ENCODE results near the gene DMBX1. TPM values are rescaled to one million over a fixed set of nuclear protein-coding genes. Genes with fewer than 3 reads are reported as not detected.
A peak's percentile ranks its signal among the peaks of the same experiment; 100 is the strongest.

DMBX1 gene
- total RNA-seq, 4 donors from 2014 or later, result not detected

DNA sequence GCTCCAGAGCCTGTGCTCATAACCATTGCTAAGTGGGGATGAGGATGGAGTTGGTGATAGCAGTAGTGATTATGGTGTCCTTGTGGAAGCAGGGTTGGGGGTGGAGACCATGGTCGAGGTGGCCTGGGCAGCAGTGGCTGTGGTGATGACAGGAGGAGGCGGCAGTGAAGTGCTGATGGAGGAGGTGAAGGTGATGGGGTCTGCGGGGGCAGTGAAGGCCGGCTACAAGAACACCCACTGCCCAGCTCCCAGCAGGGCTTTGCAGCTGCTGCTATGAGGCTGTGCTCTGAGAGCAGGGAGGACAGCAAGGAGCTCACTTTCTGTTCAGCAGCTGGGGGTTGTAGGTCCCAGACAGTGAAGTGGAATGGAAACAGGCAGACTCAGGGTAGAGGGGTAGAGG is 15.6 kb upstream of the DMBX1 start:
- no peaks in the 10 kb centered on the region for H3K4me1 ChIP-seq
- peaks cover 32% of the 10 kb centered on the region for H3K27me3 ChIP-seq
- intact Hi-C loops (cut with DNase I; ENCODE audit: low total_unique reads) (no loop called here), in situ Hi-C loops (cut with MboI; ENCODE audit: low pct_ligation_motif_present in 1 of 4, low pct_unique_long_range_greater_than_20kb in 1 of 4, low sequenced_read_pairs in 3 of 4) (loop anchor here in 2 of 4 donors (10.0 to 25.0 kb wide), 2 partner anchors 51 to 263 kb away; no protein-coding TSS in a partner anchor)
- WGBS, 2 donors (ENCODE audit: low coverage in 1 of 2), result 53 to 83% methylated on average over 1 to 4 of the region's 4 CpGs
- no peak for DNase-seq
- H3K4me3 ChIP-seq, result no peak overlapping the region
- TF ChIP-seq, protein P1, sequence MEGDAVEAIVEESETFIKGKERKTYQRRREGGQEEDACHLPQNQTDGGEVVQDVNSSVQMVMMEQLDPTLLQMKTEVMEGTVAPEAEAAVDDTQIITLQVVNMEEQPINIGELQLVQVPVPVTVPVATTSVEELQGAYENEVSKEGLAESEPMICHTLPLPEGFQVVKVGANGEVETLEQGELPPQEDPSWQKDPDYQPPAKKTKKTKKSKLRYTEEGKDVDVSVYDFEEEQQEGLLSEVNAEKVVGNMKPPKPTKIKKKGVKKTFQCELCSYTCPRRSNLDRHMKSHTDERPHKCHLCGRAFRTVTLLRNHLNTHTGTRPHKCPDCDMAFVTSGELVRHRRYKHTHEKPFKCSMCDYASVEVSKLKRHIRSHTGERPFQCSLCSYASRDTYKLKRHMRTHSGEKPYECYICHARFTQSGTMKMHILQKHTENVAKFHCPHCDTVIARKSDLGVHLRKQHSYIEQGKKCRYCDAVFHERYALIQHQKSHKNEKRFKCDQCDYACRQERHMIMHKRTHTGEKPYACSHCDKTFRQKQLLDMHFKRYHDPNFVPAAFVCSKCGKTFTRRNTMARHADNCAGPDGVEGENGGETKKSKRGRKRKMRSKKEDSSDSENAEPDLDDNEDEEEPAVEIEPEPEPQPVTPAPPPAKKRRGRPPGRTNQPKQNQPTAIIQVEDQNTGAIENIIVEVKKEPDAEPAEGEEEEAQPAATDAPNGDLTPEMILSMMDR (IDR thresholded peaks at IDR 0.05), result no peak
- TF ChIP-seq POLR2AphosphoS5 (IDR thresholded peaks at IDR 0.05) (no peak), EP300 (IDR thresholded peaks at IDR 0.05; ENCODE audit: low read depth) (no peak), POLR2A (IDR thresholded peaks at IDR 0.05) (no peak)
- no peaks in the 10 kb centered on the region for H3K36me3 ChIP-seq
- H3K27ac ChIP-seq, result no peak overlapping the region
- no peaks in the 10 kb centered on the region for H3K9me3 ChIP-seq

DNA sequence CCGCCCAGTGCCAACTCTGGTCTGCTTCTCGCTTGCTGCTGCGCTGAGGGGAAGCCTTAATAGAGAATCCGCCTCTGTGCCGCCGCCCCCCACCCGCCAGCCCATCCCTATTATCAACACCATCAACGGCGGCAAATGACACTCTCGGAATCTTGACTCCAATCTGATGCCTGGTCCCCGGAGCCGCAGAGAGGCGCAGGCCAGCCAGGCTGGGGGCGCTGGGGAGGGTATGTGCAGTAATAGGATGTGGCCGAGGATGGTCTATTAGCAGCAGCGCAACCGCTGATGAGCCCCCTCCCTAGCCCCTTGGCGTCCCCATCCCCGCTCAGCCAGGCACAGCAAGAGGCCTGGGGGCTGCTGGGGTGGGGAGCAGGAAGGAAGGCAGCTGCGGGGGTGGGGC is 15.1 kb upstream of the DMBX1 start:
- Histone ChIP-seq H3K4me1 (no peaks in the 10 kb centered on the region), H3K27ac (no peak overlapping the region), H3K4me3 (no peak overlapping the region), H3K27me3 (peaks cover 31% of the 10 kb centered on the region), H3K9me3 (no peaks in the 10 kb centered on the region), H3K36me3 (no peaks in the 10 kb centered on the region)
- no peak for DNase-seq
- intact Hi-C loops (cut with DNase I; ENCODE audit: low total_unique reads), result no loop called here
- in situ Hi-C loops (cut with MboI; ENCODE audit: low pct_ligation_motif_present in 1 of 4, low pct_unique_long_range_greater_than_20kb in 1 of 4, low sequenced_read_pairs in 3 of 4), result loop anchor here in 2 of 4 donors (10.0 to 25.0 kb wide), 2 partner anchors 50 to 263 kb away; no protein-coding TSS in a partner anchor
- TF ChIP-seq, protein P1 (IDR thresholded peaks at IDR 0.05), result no peak
- TF ChIP-seq POLR2AphosphoS5 (IDR thresholded peaks at IDR 0.05) (no peak), EP300 (IDR thresholded peaks at IDR 0.05; ENCODE audit: low read depth) (no peak), POLR2A (IDR thresholded peaks at IDR 0.05) (no peak)
- 67% methylated on average over 19 of the region's 20 CpGs; no CpG with 5 or more reads in 1 of the 2 donors for WGBS, 2 donors (ENCODE audit: low coverage in 1 of 2)

DNA sequence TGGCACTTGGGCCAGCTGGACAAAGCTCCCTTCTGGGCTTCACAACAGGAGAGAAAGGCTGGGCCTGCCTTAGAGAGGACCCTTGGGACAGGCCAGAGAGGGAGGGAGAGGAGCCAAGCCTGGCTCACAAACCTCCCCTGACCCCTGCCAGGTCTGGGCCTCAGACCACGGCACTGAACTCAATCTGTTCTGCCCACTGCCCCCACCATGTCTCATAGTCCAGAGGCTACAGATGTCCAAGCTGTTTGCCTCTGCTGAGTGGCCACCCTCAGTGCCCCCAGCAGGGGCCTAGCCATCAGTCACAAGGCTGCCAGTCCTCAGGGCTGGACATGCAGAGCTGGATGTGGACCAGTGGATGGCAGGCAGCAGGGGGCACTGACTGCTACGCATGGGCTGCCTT is 13.0 kb upstream of the DMBX1 start:
- intact Hi-C loops (cut with DNase I; ENCODE audit: low total_unique reads) (no loop called here), in situ Hi-C loops (cut with MboI; ENCODE audit: low pct_ligation_motif_present in 1 of 4, low pct_unique_long_range_greater_than_20kb in 1 of 4, low sequenced_read_pairs in 3 of 4) (loop anchor here in 3 of 4 donors (5.0 to 10.0 kb wide), 2 partner anchors 48 to 51 kb away; no protein-coding TSS in a partner anchor)
- Histone ChIP-seq H3K27me3 (peaks cover 44% of the 10 kb centered on the region), H3K4me3 (no peak overlapping the region), H3K27ac (no peak overlapping the region), H3K4me1 (no peaks in the 10 kb centered on the region), H3K9me3 (no peaks in the 10 kb centered on the region), H3K36me3 (no peaks in the 10 kb centered on the region)
- TF ChIP-seq POLR2A (IDR thresholded peaks at IDR 0.05), result no peak
- TF ChIP-seq POLR2AphosphoS5 (IDR thresholded peaks at IDR 0.05), result no peak
- TF ChIP-seq EP300 (IDR thresholded peaks at IDR 0.05; ENCODE audit: low read depth), result no peak
- TF ChIP-seq, protein P1 (IDR thresholded peaks at IDR 0.05), result no peak
- no peak for DNase-seq
- WGBS, 2 donors (ENCODE audit: low coverage in 1 of 2), result 70% methylated on average over 2 of the region's 2 CpGs; no CpG with 5 or more reads in 1 of the 2 donors

DNA sequence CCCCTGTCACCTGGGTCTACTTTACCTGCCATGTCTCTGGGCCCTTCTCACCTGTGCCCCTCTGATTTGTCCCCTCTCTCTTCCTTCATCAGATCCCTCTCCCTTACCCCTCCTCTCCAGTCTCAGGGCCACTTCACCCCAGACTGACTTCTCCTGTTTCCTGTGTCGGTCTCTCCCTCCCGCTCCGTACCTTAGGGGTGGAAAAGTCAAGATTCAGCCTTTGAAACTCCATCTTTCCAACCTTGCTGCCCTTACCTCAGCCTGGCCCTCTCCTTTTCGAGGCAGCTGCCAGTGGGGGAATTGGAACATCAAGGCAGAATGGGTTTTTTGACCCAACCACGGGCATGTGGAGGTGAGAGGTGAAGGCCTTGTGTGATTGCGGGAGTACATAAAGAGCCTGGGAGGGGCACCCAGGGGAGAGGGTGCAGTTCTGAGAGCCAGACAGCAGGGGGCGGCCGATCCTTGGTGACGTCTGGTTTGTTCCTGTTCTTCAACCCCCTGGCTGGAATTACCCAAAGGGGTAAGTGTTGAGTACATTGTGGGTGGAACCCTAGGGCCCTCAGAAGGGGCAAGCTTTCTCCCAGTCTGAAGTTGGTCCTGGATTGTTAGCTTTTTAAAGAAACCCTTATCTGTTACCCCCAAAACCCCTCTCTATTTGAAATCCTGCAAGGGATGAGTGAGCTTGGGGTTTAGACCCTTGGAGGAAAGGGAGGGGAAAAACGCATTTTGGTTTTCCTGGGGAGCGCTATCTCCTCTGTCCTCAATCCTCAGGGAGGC is 12.3 kb upstream of the DMBX1 start:
- H3K27ac ChIP-seq, result no peak overlapping the region
- peaks cover 44% of the 10 kb centered on the region for H3K27me3 ChIP-seq
- intact Hi-C loops (cut with DNase I; ENCODE audit: low total_unique reads) (no loop called here), in situ Hi-C loops (cut with MboI; ENCODE audit: low pct_ligation_motif_present in 1 of 4, low pct_unique_long_range_greater_than_20kb in 1 of 4, low sequenced_read_pairs in 3 of 4) (loop anchor here in 3 of 4 donors (5.0 to 10.0 kb wide), 2 partner anchors 47 to 50 kb away; no protein-coding TSS in a partner anchor)
- peak; percentile 78 for DNase-seq
- no peak for TF ChIP-seq EP300 (IDR thresholded peaks at IDR 0.05; ENCODE audit: low read depth)
- TF ChIP-seq, protein P1 (IDR thresholded peaks at IDR 0.05), result peak; percentile 88 to 92 (median 90)
- H3K4me3 ChIP-seq, result no peak overlapping the region
- 34 to 40% methylated on average over 5 to 11 of the region's 11 CpGs for WGBS, 2 donors (ENCODE audit: low coverage in 1 of 2)
- no peaks in the 10 kb centered on the region for H3K4me1 ChIP-seq
- no peaks in the 10 kb centered on the region for H3K9me3 ChIP-seq
- no peaks in the 10 kb centered on the region for H3K36me3 ChIP-seq
